GM19240 (cell line): Measurements from ENCODE around the gene VRK2.
"Not testable (repeated sequence)": the region's sequence is repeated elsewhere in the genome, so short reads cannot be mapped to it uniquely, and the experiment has no call there.

ENCODE experiments used
- DNase-seq: peaks from one replicate; pipeline ENCODE4 v3.0.0; 2011; ENCODE audit warnings: low spot score; ENCODE audit not compliant: insufficient read length

VRK2 gene

DNA sequence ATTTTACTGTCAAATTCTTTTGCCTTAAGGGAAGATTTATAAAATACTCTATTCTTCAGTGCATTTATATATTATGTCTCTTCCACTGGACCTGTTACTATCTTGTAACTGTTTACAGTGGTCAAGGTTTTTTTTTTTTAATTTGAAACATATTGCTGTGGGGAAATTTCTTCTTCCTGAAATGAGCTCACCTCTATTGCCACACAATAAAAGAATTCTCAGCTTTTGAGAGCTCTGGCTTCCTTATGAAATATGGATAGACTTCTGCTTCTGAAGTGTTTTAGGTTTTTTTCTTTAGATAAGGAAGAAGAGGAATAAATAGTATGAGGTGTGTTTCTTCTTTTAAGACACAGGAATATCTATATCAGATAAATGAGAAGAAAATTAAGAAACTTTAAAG is 7.7 kb downstream of the VRK2 start:
- DNase-seq, result no peak

DNA sequence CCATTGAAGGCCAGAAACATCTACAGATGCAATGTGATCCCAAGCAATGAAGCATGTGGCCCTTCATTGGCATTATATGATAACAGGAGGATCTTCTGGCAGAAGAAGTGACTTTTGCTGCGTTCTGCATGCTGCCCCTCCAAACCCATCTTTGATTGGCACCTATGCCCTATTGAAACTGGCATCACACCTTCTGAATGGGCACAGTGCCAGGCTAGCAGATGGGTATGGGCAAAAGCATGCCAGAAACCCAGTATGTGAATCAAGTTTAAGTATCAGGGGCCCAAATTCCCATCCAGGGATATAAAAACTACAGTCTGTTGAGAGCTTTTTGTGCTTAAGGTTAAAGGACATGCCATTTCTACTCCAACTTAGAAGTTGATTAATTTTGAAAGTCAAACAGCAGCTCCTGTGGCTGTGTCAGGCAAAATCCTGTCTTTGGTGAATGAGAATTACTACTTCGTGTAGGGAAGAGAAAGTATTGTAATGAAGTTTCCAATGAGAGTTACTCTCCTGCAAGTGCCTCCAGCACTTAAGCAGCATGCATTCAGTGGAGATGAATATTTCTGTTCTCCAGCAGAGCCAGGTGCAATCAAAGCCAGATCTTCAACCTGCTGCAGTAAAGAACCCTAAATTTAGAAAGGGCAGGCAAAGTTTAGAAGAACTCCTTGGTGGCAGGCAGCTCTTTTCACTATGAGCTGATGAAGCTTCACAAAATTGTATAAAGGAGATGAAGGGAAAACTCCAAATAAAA is 8.6 kb downstream of the VRK2 start:
- no peak for DNase-seq

- DNase-seq, result no peak
Measured at GRCh38 chr2:58056192-58056916, 9.7 kb downstream of the VRK2 start.

GRCh38 chr2:58057707-58058530 is 11.3 kb downstream of the VRK2 start:
- no peak for DNase-seq

DNA sequence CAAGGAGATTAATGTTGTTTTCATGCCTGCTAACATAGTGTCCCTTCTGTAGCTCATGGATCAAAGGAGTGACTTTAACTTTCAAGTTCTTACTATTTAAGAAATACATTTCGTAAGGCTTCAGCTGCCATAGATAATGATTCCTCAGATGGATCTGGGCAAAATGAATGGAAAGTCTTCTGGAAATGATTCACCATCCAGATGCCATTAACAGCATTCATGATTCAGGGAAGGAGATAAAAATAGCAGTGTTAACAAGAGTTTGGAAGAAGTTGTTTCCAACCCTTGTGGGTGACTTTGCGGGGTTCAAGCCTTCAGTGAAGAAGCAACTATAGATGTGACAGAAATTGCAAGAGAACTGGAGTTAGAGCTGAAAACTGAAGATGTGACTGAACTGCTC is 17.0 kb downstream of the VRK2 start:
- DNase-seq, result no peak

- no peak for DNase-seq
Measured at GRCh38 chr2:58064086-58064485, 17.5 kb downstream of the VRK2 start.

DNA sequence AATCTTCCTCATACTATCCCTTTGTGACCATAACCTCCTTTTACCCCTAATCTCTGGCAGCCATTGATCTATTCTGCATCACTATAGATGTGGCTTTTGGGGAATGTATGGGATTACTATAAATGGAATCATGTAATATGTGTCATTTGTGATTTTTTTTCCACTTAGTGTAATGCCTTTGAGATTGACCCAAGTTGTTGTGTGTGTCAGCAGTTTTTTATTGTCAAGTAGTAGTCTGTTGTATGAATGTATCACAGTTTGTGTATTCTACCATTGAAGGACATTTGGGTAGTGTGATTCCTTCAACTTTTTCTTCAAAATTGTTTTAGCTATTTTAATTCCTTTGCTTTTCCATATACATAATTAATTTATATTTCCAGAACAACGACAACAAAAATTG is 18.6 kb downstream of the VRK2 start:
- no peak for DNase-seq

GRCh38 chr2:58067001-58067400 is 20.4 kb downstream of the VRK2 start:
- DNase-seq, result no peak

DNA sequence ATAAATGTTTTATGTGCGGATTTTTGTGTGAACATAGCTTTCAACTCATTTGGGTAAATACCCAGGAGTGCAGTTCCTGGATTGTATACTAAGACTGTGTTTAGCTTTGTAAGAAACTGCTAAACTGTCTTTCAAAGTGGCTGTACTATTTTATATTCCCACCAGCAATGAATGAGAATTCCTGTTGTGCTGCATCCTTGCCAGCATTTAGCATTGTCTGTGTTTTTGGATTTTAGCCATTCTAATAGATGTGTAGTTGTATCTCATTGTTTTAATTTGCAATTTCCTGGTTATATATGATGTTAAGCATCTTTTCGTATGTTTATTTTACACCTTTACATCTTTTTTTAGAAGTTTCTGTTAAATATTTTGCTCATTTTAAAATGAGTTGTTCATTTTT is 24.2 kb downstream of the VRK2 start:
- no peak for DNase-seq

DNA sequence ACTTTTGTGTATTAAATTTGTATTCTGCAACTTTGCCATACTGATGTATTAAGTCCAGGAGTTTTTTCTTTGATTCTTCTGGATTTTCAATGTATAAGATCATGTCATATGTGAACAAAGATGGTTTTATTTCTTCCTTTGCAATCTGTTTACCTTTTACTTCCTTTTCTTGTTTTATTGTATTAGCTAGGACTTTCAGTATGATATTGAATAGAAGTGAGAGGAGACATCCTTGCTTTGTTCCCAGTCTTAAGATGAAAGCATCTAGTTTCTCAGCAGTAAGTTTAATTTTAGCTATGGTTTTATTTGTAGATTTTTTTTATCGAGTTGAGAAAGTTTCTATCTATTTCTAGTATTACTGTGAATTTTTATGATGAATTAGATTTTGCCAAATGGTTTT is 25.5 kb downstream of the VRK2 start:
- DNase-seq, result no peak

DNA sequence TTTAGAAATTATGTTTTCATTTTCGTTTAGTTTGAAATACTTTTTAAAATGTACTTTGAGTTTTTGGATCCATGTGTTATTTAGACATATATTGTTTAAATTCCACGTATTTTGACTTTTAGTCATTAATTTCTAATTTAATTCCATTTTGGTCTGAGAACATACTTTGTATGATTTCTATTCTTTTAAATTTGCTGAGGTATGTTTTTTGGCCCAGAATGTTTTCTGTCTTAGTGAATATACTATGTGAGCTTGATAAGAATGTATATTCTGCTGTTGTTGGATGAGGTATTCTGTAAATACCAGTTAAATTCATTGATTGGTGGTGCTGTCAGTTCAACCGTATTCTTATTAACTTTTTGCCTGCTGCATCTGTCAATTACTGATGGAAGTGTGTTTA is 26.4 kb downstream of the VRK2 start:
- no peak for DNase-seq

DNA sequence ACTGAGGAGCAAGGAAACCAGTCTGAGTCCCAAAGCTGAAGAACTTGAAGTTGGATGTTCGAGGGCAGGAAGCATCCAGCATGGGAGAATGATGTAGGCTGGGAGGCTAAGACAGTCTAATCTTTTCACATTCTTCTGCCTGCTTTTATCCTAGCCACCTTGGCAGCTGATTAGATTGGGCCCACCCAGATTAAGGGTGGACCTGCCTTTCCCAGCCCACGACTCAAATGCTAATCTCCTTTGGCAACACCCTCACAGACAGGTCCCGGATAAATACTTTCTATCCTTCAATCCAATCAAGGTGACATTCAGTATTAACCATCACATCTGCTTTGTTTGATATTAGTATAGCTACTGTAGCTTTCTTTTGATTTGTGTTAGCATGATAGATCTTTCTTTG is 27.1 kb downstream of the VRK2 start:
- DNase-seq, result no peak

DNA sequence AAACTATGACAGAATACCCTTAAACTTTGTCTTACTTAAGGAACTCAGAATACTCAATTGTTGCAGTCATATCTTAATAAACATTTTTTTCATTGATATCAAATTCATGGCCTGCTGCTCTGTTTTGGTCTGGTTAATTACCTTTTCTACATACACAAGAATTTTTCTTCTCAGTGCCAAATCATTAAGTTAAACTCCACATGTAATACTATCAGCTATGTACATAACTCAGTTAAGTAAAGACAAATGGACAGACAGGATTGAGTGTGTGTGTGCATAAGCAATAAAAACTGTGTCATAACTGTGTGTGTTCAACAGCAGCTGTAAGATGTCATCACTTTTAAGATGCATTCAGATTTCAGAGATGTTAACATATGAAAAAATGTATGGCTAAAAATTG is 34.4 kb downstream of the VRK2 start:
- DNase-seq, result no peak

DNA sequence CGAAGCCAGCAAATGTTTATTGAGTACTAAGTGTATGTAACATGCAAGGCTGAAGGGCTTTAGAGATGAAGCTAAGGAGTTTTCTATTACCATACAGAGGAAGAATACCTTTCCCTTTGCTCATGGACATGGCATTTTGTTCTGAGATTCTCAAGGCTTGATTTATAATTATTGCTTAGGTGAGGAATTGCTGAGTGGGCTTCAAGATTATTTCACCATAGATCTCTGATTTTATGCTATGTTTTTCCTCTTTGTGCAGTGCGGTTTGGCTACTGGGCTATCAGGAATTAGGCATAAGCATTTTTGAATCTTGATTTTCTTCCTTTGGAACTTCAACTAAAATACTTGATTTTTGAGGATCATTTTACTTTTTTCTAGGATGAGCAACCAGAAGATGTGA is 42.5 kb downstream of the VRK2 start:
- no peak for DNase-seq

- DNase-seq, result not testable (repeated sequence)
Measured at GRCh38 chr2:58092772-58093171, 46.2 kb downstream of the VRK2 start.

DNA sequence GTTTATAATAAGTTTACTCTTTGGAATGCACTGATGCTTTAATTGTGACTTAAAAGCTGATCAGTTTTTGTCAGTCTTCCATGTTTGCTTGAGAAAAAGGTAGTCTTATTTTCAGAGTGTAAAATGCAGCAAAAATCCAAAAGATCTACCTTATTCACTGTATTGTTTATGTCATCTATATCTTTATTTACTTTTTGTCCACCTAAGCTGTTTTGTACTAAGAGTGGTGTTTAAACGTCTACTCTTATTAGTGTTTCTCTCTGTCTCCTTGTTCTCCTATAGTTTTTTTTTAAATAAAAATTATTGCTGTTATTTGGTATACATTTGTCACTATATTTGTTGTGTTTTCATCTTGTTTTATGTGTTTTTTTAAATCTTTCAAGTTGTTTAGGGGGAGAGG is 50.4 kb downstream of the VRK2 start:
- no peak for DNase-seq

- DNase-seq, result no peak
Measured at GRCh38 chr2:58098254-58099095, 51.9 kb downstream of the VRK2 start.

DNA sequence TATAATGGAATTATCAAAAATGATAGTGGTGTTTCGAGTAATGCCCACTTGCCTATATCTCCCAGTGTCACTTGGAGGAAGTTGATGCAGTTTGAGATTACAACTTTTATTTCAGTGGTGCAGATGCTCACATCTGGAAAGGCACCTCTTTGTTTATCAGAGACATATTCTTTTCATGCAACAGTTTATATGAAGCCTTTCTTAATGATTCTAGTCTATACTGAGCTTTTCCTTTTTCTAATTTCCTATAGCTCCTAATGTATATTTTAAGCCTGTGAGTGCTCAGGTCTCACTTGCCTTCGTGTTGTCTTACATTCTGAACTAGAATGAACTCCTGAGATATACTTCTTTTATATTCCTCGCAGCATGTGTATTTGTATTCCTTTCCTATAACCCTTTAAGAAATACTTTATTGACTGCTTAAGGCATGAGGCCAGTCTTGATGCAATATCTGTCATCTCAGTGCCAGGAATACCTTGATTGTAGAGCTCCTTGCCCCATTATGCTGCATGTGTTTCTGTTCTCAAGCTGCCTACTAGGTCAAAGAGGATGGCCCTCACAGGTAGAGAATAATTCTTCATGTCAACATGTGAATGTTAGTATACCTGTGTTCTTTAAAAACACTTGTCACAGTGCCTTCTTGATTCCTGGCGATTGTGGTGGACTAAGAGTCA is 52.6 kb downstream of the VRK2 start:
- DNase-seq, result no peak

DNA sequence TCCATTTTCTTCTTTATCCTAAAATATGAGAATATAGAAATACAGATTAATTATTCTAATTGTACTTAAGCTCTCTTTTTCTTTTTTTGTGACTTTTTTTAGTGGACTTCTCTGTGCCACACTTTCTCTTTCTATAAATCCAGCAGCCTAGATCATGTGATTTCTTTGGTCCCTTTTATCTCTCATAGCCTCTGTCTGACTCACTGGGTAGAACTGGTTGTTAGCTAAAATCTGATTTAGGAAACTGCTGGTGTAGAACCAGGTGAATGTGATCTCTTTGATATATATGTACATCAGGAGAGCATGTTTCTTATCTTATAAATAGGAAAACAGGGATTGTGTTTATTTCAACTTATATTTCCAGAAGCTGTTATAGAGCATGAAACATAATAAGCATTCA is 54.9 kb downstream of the VRK2 start:
- no peak for DNase-seq

DNA sequence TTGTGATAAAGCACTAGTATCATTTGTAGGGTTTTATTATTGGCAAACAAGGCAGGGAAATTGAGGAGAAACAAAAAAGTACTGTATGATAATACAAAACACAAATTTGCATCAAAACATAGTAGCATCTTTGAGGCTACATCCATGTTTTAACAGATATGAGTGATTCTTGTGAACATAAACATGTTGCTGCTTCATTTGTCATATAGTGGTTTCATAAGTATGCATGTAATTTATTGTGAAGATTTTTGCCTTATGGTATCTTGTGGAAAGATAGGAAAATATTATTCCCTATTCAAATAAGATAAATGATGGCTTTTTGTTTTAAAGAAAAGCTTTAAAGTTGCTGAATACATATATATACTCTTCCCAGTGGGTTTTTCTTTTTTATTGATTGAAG is 60.3 kb downstream of the VRK2 start:
- DNase-seq, result no peak
